HepG2 (cell line): ENCODE results near the gene FBXO44. TPM values are rescaled to one million over a fixed set of nuclear protein-coding genes. Genes with fewer than 3 reads are reported as not detected.

Experiments
- IKZF4 ChIP-seq: sonication (generic); formaldehyde crosslinking; IDR thresholded peaks from 2 replicates; pipeline ENCODE4 v1.5.1; 2020; ENCODE audit warnings: borderline replicate concordance, mild to moderate bottlenecking, low read depth, missing genetic modification reagents; ENCODE audit errors: not compliant biosample characterization
- IRF2 ChIP-seq: IDR thresholded peaks from 2 replicates; pipeline ENCODE4 v1.6.1; 2018; ENCODE audit warnings: missing genetic modification reagents, missing compliant biosample characterization
- PAWR ChIP-seq: sonication (generic); formaldehyde crosslinking; IDR thresholded peaks from 2 replicates; pipeline ENCODE4 v1.4.0; 2020; ENCODE audit warnings: missing genetic modification reagents, mild to moderate bottlenecking, borderline replicate concordance
- PHF5A ChIP-seq: IDR thresholded peaks from one replicate; pipeline ENCODE4 v1.6.1; 2018; ENCODE audit warnings: low read depth, missing genetic modification reagents; ENCODE audit not compliant: unreplicated experiment
- ZMYM3 ChIP-seq: sonication (generic); formaldehyde crosslinking; IDR thresholded peaks from 2 replicates; pipeline ENCODE4 v1.5.1; 2020; ENCODE audit warnings: mild to moderate bottlenecking, missing genetic modification reagents
- ZNF234 ChIP-seq: sonication (generic); formaldehyde crosslinking; conservative IDR thresholded peaks from 2 replicates; pipeline ENCODE4 v1.5.1; 2020; ENCODE audit warnings: mild to moderate bottlenecking, missing genetic modification reagents
- ZNF430 ChIP-seq: sonication (generic); formaldehyde crosslinking; IDR thresholded peaks from 2 replicates; pipeline ENCODE4 v1.9.0; 2021; ENCODE audit warnings: mild to moderate bottlenecking, missing genetic modification reagents
- ZNF737 ChIP-seq: sonication (generic); formaldehyde crosslinking; IDR thresholded peaks from 2 replicates; pipeline ENCODE4 v1.5.0; 2020; ENCODE audit warnings: missing genetic modification reagents, mild to moderate bottlenecking, borderline replicate concordance
- ZNF775 ChIP-seq: sonication (generic); formaldehyde crosslinking; IDR thresholded peaks from 2 replicates; pipeline ENCODE4 v1.4.0; 2020; ENCODE audit warnings: missing genetic modification reagents, mild to moderate bottlenecking, moderate library complexity, borderline replicate concordance
- polyA plus RNA-seq, 8 experiments: library from polyadenylated mRNA; depleted of rRNA in 3 of 8; stranded (reverse) in 7 of 8; unstranded in 1 of 8; fragments of >200 nt; fragmentation: Illumina TruSeq in 4 of 8; extraction: Trizol in 4 of 8; gene quantifications; 2 replicates each; pipeline versions ENCODE4 v1.2.1 to v1.2.3, GENCODE V29; 2011 to 2016; ENCODE audit warnings: low read depth in 4 of 8, missing spikeins in 1 of 8, mixed read lengths in 1 of 8; ENCODE audit not compliant: insufficient read depth in 1 of 8
- total RNA-seq, 5 experiments: library from RNA; depleted of rRNA; stranded (reverse); fragments of >200 nt; fragmentation: Illumina TruSeq; extraction: Trizol; gene quantifications; 2 replicates each; pipeline ENCODE4 v1.2.3, GENCODE V29; 2016; ENCODE audit warnings: low read depth in 1 of 5
- TF ChIP-seq, protein P1 (sequence below): sonication (generic); formaldehyde crosslinking; IDR thresholded peaks from 2 replicates; pipeline ENCODE4 v1.5.0; 2020; ENCODE audit warnings: mild to moderate bottlenecking, missing genetic modification reagents, moderate library complexity
- TF ChIP-seq, protein P2 (sequence below): sonication (generic); formaldehyde crosslinking; IDR thresholded peaks from 2 replicates; pipeline ENCODE4 v1.5.0; 2020; ENCODE audit warnings: mild to moderate bottlenecking, missing genetic modification reagents, borderline replicate concordance
- TF ChIP-seq, protein P3 (sequence below): sonication (generic); formaldehyde crosslinking; IDR thresholded peaks from 2 replicates; pipeline ENCODE4 v1.4.0; 2020; ENCODE audit warnings: mild to moderate bottlenecking, missing genetic modification reagents, borderline replicate concordance
- TF ChIP-seq, protein P4 (sequence below): sonication (generic); formaldehyde crosslinking; IDR thresholded peaks from 2 replicates; pipeline ENCODE4 v1.4.0; 2020; ENCODE audit warnings: missing genetic modification reagents, mild to moderate bottlenecking, borderline replicate concordance
- TF ChIP-seq, protein P5 (sequence below): sonication (generic); formaldehyde crosslinking; IDR thresholded peaks from 2 replicates; pipeline ENCODE4 v1.4.0; 2020; ENCODE audit warnings: missing genetic modification reagents, low read depth, mild to moderate bottlenecking, borderline replicate concordance
- TF ChIP-seq, protein P6 (sequence below): sonication (generic); formaldehyde crosslinking; IDR thresholded peaks from 2 replicates; pipeline ENCODE4 v1.4.0; 2020; ENCODE audit warnings: missing genetic modification reagents

FBXO44 gene
- total and polyA plus RNA-seq, 2 of the 13 experiments (the other 11 are each of a cell fraction or from before 2014, with no cell fraction given) = 22.4 to 27.9 TPM

DNA sequence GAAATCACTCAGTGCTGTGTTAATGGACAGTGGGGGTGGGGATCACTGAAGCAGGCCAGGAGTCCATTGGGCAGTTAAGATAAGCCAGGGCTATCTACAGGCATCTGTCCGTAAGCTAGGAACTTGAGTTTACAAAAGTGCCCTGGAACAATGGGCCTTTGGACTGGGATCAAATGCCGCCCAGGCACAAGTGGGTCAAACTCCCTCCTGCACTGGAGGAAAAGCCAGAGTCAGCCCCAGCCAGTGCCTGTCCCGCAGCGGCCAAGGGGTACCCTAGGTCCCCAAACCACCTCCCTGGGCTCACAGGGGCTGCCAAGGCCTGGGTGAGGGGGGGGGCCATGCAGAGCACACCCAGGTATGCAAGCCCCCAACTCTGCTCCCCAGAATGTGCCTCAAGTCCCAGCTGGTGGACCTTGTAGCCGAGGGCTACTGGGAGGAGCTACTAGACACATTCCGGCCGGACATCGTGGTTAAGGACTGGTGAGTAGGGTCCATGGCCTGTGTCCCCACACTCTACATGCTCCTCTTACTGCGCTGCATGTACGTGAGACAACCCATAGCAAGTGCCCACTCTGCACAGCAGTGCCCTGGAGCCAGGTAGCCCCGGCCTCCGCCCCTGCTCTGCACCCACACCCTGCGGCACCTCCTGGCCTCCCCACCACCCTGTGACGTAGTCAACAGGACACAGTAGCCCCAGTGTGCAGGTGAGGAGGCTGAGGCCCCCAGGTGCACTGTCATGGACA lies 17.0 kb downstream of the FBXO44 start (continued):
- TF ChIP-seq, protein P1, sequence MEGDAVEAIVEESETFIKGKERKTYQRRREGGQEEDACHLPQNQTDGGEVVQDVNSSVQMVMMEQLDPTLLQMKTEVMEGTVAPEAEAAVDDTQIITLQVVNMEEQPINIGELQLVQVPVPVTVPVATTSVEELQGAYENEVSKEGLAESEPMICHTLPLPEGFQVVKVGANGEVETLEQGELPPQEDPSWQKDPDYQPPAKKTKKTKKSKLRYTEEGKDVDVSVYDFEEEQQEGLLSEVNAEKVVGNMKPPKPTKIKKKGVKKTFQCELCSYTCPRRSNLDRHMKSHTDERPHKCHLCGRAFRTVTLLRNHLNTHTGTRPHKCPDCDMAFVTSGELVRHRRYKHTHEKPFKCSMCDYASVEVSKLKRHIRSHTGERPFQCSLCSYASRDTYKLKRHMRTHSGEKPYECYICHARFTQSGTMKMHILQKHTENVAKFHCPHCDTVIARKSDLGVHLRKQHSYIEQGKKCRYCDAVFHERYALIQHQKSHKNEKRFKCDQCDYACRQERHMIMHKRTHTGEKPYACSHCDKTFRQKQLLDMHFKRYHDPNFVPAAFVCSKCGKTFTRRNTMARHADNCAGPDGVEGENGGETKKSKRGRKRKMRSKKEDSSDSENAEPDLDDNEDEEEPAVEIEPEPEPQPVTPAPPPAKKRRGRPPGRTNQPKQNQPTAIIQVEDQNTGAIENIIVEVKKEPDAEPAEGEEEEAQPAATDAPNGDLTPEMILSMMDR (CRISPR knock-in tag) = no peak
- TF ChIP-seq ZNF737 (CRISPR knock-in tag) (no peak), ZMYM3 (CRISPR knock-in tag) (peak; percentile 72), PAWR (CRISPR knock-in tag) (no peak), ZNF234 (CRISPR knock-in tag) (no peak), IRF2 (peak; percentile 26; the same call in 1 of the 2 replicates), PHF5A (no peak), IKZF4 (CRISPR knock-in tag) (no peak), ZNF775 (no peak), ZNF430 (CRISPR knock-in tag) (0 out of 2 replicates have a peak, but pooled peaks have one; percentile 12)
- TF ChIP-seq, protein P2, sequence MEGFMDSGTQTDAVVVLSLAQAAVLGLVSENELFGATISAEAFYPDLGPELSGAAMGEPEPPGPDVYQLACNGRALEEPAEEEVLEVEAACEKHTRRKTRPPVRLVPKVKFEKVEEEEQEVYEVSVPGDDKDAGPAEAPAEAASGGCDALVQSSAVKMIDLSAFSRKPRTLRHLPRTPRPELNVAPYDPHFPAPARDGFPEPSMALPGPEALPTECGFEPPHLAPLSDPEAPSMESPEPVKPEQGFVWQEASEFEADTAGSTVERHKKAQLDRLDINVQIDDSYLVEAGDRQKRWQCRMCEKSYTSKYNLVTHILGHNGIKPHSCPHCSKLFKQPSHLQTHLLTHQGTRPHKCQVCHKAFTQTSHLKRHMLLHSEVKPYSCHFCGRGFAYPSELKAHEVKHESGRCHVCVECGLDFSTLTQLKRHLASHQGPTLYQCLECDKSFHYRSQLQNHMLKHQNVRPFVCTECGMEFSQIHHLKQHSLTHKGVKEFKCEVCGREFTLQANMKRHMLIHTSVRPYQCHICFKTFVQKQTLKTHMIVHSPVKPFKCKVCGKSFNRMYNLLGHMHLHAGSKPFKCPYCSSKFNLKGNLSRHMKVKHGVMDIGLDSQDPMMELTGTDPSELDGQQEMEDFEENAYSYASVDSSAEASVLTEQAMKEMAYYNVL = peak; percentile 68; the same call in 1 of the 2 replicates
- TF ChIP-seq, protein P3, sequence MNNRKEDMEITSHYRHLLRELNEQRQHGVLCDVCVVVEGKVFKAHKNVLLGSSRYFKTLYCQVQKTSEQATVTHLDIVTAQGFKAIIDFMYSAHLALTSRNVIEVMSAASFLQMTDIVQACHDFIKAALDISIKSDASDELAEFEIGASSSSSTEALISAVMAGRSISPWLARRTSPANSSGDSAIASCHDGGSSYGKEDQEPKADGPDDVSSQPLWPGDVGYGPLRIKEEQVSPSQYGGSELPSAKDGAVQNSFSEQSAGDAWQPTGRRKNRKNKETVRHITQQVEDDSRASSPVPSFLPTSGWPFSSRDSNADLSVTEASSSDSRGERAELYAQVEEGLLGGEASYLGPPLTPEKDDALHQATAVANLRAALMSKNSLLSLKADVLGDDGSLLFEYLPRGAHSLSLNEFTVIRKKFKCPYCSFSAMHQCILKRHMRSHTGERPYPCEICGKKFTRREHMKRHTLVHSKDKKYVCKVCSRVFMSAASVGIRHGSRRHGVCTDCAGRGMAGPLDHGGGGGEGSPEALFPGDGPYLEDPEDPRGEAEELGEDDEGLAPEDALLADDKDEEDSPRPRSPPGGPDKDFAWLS (CRISPR knock-in tag) = no peak
- TF ChIP-seq, protein P4, sequence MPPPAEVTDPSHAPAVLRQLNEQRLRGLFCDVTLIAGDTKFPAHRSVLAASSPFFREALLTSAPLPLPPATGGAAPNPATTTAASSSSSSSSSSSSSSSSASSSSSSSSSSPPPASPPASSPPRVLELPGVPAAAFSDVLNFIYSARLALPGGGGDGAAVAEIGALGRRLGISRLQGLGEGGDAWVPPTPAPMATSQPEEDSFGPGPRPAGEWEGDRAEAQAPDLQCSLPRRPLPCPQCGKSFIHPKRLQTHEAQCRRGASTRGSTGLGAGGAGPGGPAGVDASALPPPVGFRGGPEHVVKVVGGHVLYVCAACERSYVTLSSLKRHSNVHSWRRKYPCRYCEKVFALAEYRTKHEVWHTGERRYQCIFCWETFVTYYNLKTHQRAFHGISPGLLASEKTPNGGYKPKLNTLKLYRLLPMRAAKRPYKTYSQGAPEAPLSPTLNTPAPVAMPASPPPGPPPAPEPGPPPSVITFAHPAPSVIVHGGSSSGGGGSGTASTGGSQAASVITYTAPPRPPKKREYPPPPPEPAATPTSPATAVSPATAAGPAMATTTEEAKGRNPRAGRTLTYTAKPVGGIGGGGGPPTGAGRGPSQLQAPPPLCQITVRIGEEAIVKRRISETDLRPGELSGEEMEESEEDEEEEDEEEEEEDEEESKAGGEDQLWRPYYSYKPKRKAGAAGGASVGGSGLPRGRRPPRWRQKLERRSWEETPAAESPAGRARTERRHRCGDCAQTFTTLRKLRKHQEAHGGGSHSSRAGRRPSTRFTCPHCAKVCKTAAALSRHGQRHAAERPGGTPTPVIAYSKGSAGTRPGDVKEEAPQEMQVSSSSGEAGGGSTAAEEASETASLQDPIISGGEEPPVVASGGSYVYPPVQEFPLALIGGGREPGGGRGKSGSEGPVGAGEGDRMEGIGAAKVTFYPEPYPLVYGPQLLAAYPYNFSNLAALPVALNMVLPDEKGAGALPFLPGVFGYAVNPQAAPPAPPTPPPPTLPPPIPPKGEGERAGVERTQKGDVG = peak; percentile 64
- TF ChIP-seq, protein P5, sequence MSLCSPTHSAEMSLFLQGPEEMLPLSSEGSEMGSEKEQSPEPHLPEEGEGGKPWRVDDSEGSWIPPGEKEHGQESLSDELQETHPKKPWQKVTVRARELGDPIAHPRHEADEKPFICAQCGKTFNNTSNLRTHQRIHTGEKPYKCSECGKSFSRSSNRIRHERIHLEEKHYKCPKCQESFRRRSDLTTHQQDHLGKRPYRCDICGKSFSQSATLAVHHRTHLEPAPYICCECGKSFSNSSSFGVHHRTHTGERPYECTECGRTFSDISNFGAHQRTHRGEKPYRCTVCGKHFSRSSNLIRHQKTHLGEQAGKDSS (CRISPR knock-in tag) = no peak; the same call in 1 of the 2 replicates
- TF ChIP-seq, protein P6, sequence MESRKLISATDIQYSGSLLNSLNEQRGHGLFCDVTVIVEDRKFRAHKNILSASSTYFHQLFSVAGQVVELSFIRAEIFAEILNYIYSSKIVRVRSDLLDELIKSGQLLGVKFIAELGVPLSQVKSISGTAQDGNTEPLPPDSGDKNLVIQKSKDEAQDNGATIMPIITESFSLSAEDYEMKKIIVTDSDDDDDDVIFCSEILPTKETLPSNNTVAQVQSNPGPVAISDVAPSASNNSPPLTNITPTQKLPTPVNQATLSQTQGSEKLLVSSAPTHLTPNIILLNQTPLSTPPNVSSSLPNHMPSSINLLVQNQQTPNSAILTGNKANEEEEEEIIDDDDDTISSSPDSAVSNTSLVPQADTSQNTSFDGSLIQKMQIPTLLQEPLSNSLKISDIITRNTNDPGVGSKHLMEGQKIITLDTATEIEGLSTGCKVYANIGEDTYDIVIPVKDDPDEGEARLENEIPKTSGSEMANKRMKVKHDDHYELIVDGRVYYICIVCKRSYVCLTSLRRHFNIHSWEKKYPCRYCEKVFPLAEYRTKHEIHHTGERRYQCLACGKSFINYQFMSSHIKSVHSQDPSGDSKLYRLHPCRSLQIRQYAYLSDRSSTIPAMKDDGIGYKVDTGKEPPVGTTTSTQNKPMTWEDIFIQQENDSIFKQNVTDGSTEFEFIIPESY (CRISPR knock-in tag) = peak; percentile 7; the same call in 1 of the 2 replicates
